ENCODE results near the gene SLC25A44.
"Not testable (repeated sequence)": the region's sequence is repeated elsewhere in the genome, so short reads cannot be mapped to it uniquely, and the experiment has no call there.

Gene SLC25A44

DNA sequence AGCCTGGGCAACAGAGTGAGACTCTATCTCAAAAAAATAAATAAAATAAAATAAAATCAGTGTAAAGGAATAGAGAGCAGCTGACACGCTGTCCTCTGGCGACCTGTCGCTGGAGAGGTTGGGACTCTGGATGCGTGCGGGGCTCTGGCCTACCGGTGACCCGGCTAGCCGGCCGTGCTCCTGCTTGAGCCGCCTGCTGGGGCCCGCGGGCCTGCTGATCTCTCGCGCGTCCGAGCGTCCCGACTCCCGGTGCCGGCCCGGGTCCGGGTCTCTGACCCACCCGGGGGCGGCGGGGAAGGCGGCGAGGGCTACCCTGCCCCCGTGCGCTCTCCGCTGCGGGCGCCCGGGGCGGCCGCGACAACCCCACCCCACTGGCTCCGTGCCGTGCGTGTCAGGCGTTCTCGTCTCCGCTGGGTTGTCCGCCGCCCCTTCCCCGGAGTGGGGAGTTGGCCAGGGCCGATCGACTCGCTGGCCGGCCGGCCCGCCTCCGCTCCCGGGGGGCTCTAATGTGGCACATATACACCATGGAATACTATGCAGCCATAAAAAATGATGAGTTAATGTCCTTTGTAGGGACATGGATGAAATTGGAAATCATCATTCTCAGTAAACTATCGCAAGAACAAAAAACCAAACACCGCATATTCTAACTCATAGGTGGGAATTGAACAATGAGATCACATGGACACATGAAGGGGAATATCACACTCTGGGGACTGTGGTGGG is 22.6 kb downstream of the SLC25A44 start:
- Histone ChIP-seq H3K4me1 (ENCODE audit: control insufficient read depth in 5 of 5, insufficient read depth in 5 of 5, low read length in 5 of 5) (peaks cover 7 to 28% (median 22%) of the 10 kb centered on the region in 5 donors), H3K36me3 (ENCODE audit: control insufficient read depth in 5 of 5, insufficient read depth in 5 of 5, low read length in 5 of 5) (peaks cover 3 to 23% (median 11%) of the 10 kb centered on the region in 5 donors)
- not testable (repeated sequence) for H3K27ac ChIP-seq (ENCODE audit: low read depth, low read length); H3K27me3 ChIP-seq (ENCODE audit: control insufficient read depth in 5 of 5, insufficient read depth in 4 of 5, low read length in 5 of 5); H3K4me3 ChIP-seq (ENCODE audit: low read depth in 1 of 5, low read length in 5 of 5); H3K9ac ChIP-seq (ENCODE audit: low read length in 5 of 5); H3K9me3 ChIP-seq (ENCODE audit: control insufficient read depth in 5 of 5, low read length in 5 of 5)

- Histone ChIP-seq H3K27me3 (ENCODE audit: control insufficient read depth in 5 of 5, insufficient read depth in 4 of 5, low read length in 5 of 5) (no peaks in the 10 kb centered on the region), H3K36me3 (ENCODE audit: control insufficient read depth in 5 of 5, insufficient read depth in 5 of 5, low read length in 5 of 5) (peaks cover 4 to 35% (median 22%) of the 10 kb centered on the region in 5 donors), H3K4me3 (ENCODE audit: low read depth in 1 of 5, low read length in 5 of 5) (no peak overlapping the region), H3K9ac (ENCODE audit: low read length in 5 of 5) (peak overlapping the region in 2 of 5 donors; percentile 25 to 55), H3K4me1 (ENCODE audit: control insufficient read depth in 5 of 5, insufficient read depth in 5 of 5, low read length in 5 of 5) (peaks cover 3 to 22% (median 18%) of the 10 kb centered on the region in 5 donors), H3K27ac (ENCODE audit: low read depth, low read length) (peak overlapping the region; percentile 24), H3K9me3 (ENCODE audit: control insufficient read depth in 5 of 5, low read length in 5 of 5) (no peaks in the 10 kb centered on the region)
These were observed 24.0 kb downstream of the SLC25A44 start for GRCh38 chr1:156217871-156218270.

GRCh38 chr1:156220226-156220625 is 26.3 kb downstream of the SLC25A44 start:
- no peaks in the 10 kb centered on the region for H3K9me3 ChIP-seq (ENCODE audit: control insufficient read depth in 5 of 5, low read length in 5 of 5)
- H3K9ac ChIP-seq (ENCODE audit: low read length in 5 of 5): no peak overlapping the region
- peaks cover 0 to 9% (median 7%) of the 10 kb centered on the region in 5 donors for H3K4me1 ChIP-seq (ENCODE audit: control insufficient read depth in 5 of 5, insufficient read depth in 5 of 5, low read length in 5 of 5)
- H3K4me3 ChIP-seq (ENCODE audit: low read depth in 1 of 5, low read length in 5 of 5): no peak overlapping the region
- no peaks in the 10 kb centered on the region for H3K27me3 ChIP-seq (ENCODE audit: control insufficient read depth in 5 of 5, insufficient read depth in 4 of 5, low read length in 5 of 5)
- peaks cover 9 to 37% (median 31%) of the 10 kb centered on the region in 5 donors for H3K36me3 ChIP-seq (ENCODE audit: control insufficient read depth in 5 of 5, insufficient read depth in 5 of 5, low read length in 5 of 5)
- no peak overlapping the region for H3K27ac ChIP-seq (ENCODE audit: low read depth, low read length)

DNA sequence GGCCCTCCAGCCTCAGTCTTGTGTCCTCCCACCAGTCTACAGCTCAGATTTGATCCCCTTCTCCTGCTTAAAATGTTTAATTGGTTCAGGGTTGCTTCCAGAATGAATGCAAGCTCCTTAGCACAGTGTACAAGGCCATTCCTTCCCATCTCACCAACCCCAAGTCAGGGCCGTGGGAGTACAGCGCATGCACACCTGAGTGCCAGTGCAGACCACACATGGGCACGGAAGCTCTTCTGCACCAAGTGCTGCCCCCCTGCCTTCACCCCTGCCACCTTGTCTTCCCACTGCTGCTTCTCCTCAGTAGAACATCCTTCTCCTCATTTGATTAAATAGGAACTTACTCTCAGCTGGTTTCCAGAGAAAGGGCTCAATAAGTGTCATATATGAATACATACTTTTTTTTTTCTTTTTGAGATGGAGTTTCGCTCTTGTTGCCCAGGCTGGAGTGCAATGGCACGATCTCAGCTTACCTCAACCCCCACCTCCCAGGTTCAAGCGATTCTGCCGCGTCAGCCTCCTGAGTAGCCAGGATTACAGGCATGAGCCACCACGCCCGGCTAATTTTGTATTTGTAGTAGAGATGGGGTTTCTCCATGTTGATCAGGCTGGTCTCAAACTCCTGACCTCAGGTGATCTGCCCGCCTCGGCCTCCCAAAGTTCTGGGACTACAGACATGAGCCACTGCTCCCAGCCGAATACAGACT is 28.2 kb downstream of the SLC25A44 start:
- H3K36me3 ChIP-seq (ENCODE audit: control insufficient read depth in 5 of 5, insufficient read depth in 5 of 5, low read length in 5 of 5): peaks cover 9 to 45% (median 39%) of the 10 kb centered on the region in 5 donors
- no peaks in the 10 kb centered on the region for H3K9me3 ChIP-seq (ENCODE audit: control insufficient read depth in 5 of 5, low read length in 5 of 5)
- H3K4me3 ChIP-seq (ENCODE audit: low read depth in 1 of 5, low read length in 5 of 5): no peak overlapping the region
- H3K27me3 ChIP-seq (ENCODE audit: control insufficient read depth in 5 of 5, insufficient read depth in 4 of 5, low read length in 5 of 5): no peaks in the 10 kb centered on the region
- peaks cover 0 to 9% (median 7%) of the 10 kb centered on the region in 5 donors for H3K4me1 ChIP-seq (ENCODE audit: control insufficient read depth in 5 of 5, insufficient read depth in 5 of 5, low read length in 5 of 5)
- no peak overlapping the region for H3K9ac ChIP-seq (ENCODE audit: low read length in 5 of 5)
- H3K27ac ChIP-seq (ENCODE audit: low read depth, low read length): no peak overlapping the region

- H3K4me3 ChIP-seq (ENCODE audit: low read depth in 1 of 5, low read length in 5 of 5): no peak overlapping the region
- H3K36me3 ChIP-seq (ENCODE audit: control insufficient read depth in 5 of 5, insufficient read depth in 5 of 5, low read length in 5 of 5): peaks cover 9 to 55% (median 47%) of the 10 kb centered on the region in 5 donors
- H3K4me1 ChIP-seq (ENCODE audit: control insufficient read depth in 5 of 5, insufficient read depth in 5 of 5, low read length in 5 of 5): no peaks in the 10 kb centered on the region
- H3K9me3 ChIP-seq (ENCODE audit: control insufficient read depth in 5 of 5, low read length in 5 of 5): no peaks in the 10 kb centered on the region
- no peaks in the 10 kb centered on the region for H3K27me3 ChIP-seq (ENCODE audit: control insufficient read depth in 5 of 5, insufficient read depth in 4 of 5, low read length in 5 of 5)
- no peak overlapping the region for H3K27ac ChIP-seq (ENCODE audit: low read depth, low read length)
- no peak overlapping the region for H3K9ac ChIP-seq (ENCODE audit: low read length in 5 of 5)
These were observed 31.7 kb downstream of the SLC25A44 start for GRCh38 chr1:156225677-156226014.

DNA sequence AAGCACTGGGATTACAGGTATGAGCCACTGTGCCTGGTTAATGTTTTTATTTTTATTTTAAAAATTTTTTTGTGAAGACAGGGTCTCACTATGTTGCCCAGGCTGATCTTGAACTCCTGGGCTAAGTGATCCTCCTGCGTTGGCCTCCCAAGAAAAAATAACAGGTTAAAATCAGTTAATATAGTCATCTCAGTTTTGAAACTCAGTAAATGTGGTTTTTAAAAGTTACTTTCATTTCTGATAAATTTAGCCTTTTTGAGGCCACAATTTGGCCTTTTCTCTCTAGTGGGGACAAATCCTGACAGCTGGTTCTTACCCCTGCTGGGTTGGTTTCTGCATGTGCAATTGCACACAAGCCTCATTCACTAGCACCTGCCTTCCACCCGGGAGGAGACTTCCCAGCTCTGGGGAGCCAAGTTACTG is 32.2 kb downstream of the SLC25A44 start:
- H3K4me1 ChIP-seq (ENCODE audit: control insufficient read depth in 5 of 5, insufficient read depth in 5 of 5, low read length in 5 of 5): no peaks in the 10 kb centered on the region
- H3K9ac ChIP-seq (ENCODE audit: low read length in 5 of 5): no peak overlapping the region
- H3K27ac ChIP-seq (ENCODE audit: low read depth, low read length): no peak overlapping the region
- H3K9me3 ChIP-seq (ENCODE audit: control insufficient read depth in 5 of 5, low read length in 5 of 5): no peaks in the 10 kb centered on the region
- H3K27me3 ChIP-seq (ENCODE audit: control insufficient read depth in 5 of 5, insufficient read depth in 4 of 5, low read length in 5 of 5): no peaks in the 10 kb centered on the region
- peaks cover 9 to 50% (median 42%) of the 10 kb centered on the region in 5 donors for H3K36me3 ChIP-seq (ENCODE audit: control insufficient read depth in 5 of 5, insufficient read depth in 5 of 5, low read length in 5 of 5)
- no peak overlapping the region for H3K4me3 ChIP-seq (ENCODE audit: low read depth in 1 of 5, low read length in 5 of 5)

- H3K4me3 ChIP-seq (ENCODE audit: low read depth in 1 of 5, low read length in 5 of 5): no peak overlapping the region
- no peaks in the 10 kb centered on the region for H3K9me3 ChIP-seq (ENCODE audit: control insufficient read depth in 5 of 5, low read length in 5 of 5)
- H3K4me1 ChIP-seq (ENCODE audit: control insufficient read depth in 5 of 5, insufficient read depth in 5 of 5, low read length in 5 of 5): no peaks in the 10 kb centered on the region
- H3K36me3 ChIP-seq (ENCODE audit: control insufficient read depth in 5 of 5, insufficient read depth in 5 of 5, low read length in 5 of 5): peaks cover 5 to 44% (median 36%) of the 10 kb centered on the region in 5 donors
- H3K27me3 ChIP-seq (ENCODE audit: control insufficient read depth in 5 of 5, insufficient read depth in 4 of 5, low read length in 5 of 5): no peaks in the 10 kb centered on the region
- no peak overlapping the region for H3K9ac ChIP-seq (ENCODE audit: low read length in 5 of 5)
- no peak overlapping the region for H3K27ac ChIP-seq (ENCODE audit: low read depth, low read length)
These were observed 32.9 kb downstream of the SLC25A44 start for GRCh38 chr1:156226782-156227181.

GRCh38 chr1:156228501-156228900 is 34.6 kb downstream of the SLC25A44 start:
- H3K9ac ChIP-seq (ENCODE audit: low read length in 5 of 5): no peak overlapping the region
- no peak overlapping the region for H3K27ac ChIP-seq (ENCODE audit: low read depth, low read length)
- peaks cover 5 to 31% (median 26%) of the 10 kb centered on the region in 5 donors for H3K36me3 ChIP-seq (ENCODE audit: control insufficient read depth in 5 of 5, insufficient read depth in 5 of 5, low read length in 5 of 5)
- H3K4me1 ChIP-seq (ENCODE audit: control insufficient read depth in 5 of 5, insufficient read depth in 5 of 5, low read length in 5 of 5): no peaks in the 10 kb centered on the region
- H3K27me3 ChIP-seq (ENCODE audit: control insufficient read depth in 5 of 5, insufficient read depth in 4 of 5, low read length in 5 of 5): no peaks in the 10 kb centered on the region
- no peak overlapping the region for H3K4me3 ChIP-seq (ENCODE audit: low read depth in 1 of 5, low read length in 5 of 5)
- H3K9me3 ChIP-seq (ENCODE audit: control insufficient read depth in 5 of 5, low read length in 5 of 5): no peaks in the 10 kb centered on the region

DNA sequence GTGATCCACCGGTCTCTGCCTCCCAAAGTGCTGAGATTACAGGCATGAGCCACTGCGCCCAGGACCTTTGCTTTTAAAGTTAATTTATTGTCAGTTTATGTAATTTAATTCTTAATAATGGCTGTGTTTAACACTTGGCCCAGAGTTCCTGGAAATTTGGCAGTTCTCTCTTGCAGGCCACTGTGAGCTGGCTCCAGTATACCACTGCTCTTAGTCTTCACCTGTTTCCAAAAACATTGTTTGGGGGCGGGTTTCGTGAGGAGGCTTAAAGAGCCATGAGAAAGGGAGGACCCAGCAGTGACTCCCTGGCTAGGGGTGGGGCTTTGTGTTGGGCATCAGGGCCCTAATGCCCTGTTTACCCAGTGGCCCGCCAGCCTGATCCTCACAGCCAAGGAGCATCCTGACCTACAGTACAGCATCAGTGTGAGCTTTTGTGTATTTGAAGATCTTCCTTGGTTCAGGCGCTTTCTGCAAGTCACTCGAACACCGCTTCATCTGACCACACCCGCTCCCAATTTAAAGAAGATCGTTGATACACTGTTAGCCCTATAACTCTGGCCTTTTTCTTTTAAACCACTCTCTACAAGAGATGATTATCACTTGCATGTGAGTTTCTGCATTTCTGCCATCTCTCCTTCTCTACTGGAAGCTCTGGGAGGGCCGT is 36.0 kb downstream of the SLC25A44 start:
- H3K27me3 ChIP-seq (ENCODE audit: control insufficient read depth in 5 of 5, insufficient read depth in 4 of 5, low read length in 5 of 5): no peaks in the 10 kb centered on the region
- H3K9ac ChIP-seq (ENCODE audit: low read length in 5 of 5): no peak overlapping the region
- H3K4me1 ChIP-seq (ENCODE audit: control insufficient read depth in 5 of 5, insufficient read depth in 5 of 5, low read length in 5 of 5): no peaks in the 10 kb centered on the region
- no peaks in the 10 kb centered on the region for H3K9me3 ChIP-seq (ENCODE audit: control insufficient read depth in 5 of 5, low read length in 5 of 5)
- H3K27ac ChIP-seq (ENCODE audit: low read depth, low read length): no peak overlapping the region
- peaks cover 0 to 39% (median 28%) of the 10 kb centered on the region in 5 donors for H3K36me3 ChIP-seq (ENCODE audit: control insufficient read depth in 5 of 5, insufficient read depth in 5 of 5, low read length in 5 of 5)
- no peak overlapping the region for H3K4me3 ChIP-seq (ENCODE audit: low read depth in 1 of 5, low read length in 5 of 5)

- Histone ChIP-seq H3K36me3 (ENCODE audit: control insufficient read depth in 5 of 5, insufficient read depth in 5 of 5, low read length in 5 of 5) (peaks cover 0 to 39% (median 28%) of the 10 kb centered on the region in 5 donors), H3K4me3 (ENCODE audit: low read depth in 1 of 5, low read length in 5 of 5) (no peak overlapping the region), H3K4me1 (ENCODE audit: control insufficient read depth in 5 of 5, insufficient read depth in 5 of 5, low read length in 5 of 5) (no peaks in the 10 kb centered on the region), H3K9ac (ENCODE audit: low read length in 5 of 5) (no peak overlapping the region), H3K27ac (ENCODE audit: low read depth, low read length) (no peak overlapping the region), H3K9me3 (ENCODE audit: control insufficient read depth in 5 of 5, low read length in 5 of 5) (no peaks in the 10 kb centered on the region), H3K27me3 (ENCODE audit: control insufficient read depth in 5 of 5, insufficient read depth in 4 of 5, low read length in 5 of 5) (no peaks in the 10 kb centered on the region)
These were observed 36.6 kb downstream of the SLC25A44 start for GRCh38 chr1:156230473-156230837.
